Measurements from ENCODE around the gene PLCG1. TPM values are rescaled to one million over a fixed set of nuclear protein-coding genes. Genes with fewer than 3 reads are reported as not detected.

PLCG1 gene
- total and polyA plus RNA-seq, 10 donors = 28.0 to 144 (median 117) TPM

GRCh38 chr20:41173791-41174341 lies 36.5 kb downstream of the PLCG1 start:
- H3K36me3 ChIP-seq = peaks cover 0 to 96% (median 62%) of the 10 kb centered on the region in 6 donors
- TF ChIP-seq CTCF (IDR thresholded peaks at IDR 0.05 in 8 of 11, conservative IDR thresholded peaks at IDR 0.05 in 3 of 11) (no peak), POLR2A (IDR thresholded peaks at IDR 0.05) (no peak), POLR2AphosphoS5 (IDR thresholded peaks at IDR 0.05) (peak in 1 of 3 donors; percentile 26)
- peak overlapping the region in 2 of 8 donors; percentile 56 to 59 for H3K27ac ChIP-seq
- intact Hi-C loops (cut with DNase I; ENCODE audit: low total_unique reads) = loop anchor here (2.0 to 10.0 kb wide), 2 partner anchors 51 to 167 kb away; partner anchors contain the start of gene LPIN3
- peak; percentile 73 for DNase-seq
- WGBS, 5 donors = 91 to 98% (median 95%) methylated on average over 9 to 13 of the region's 13 CpGs
- H3K4me1 ChIP-seq = peaks cover 6 to 23% (median 14%) of the 10 kb centered on the region in 6 donors
- H3K4me3 ChIP-seq = no peak overlapping the region
- no peaks in the 10 kb centered on the region for H3K27me3 ChIP-seq (replicated peaks in 1 of 7)
- H3K9me3 ChIP-seq = no peaks in the 10 kb centered on the region

- no peaks in the 10 kb centered on the region for H3K27me3 ChIP-seq (replicated peaks in 1 of 7)
- H3K4me1 ChIP-seq = peaks cover 6 to 23% (median 14%) of the 10 kb centered on the region in 6 donors
- H3K9me3 ChIP-seq = no peaks in the 10 kb centered on the region
- H3K4me3 ChIP-seq = no peak overlapping the region
- DNase-seq = peak; percentile 67
- 83 to 97% (median 95%) methylated on average over 8 to 10 of the region's 10 CpGs for WGBS, 5 donors
- TF ChIP-seq CTCF (IDR thresholded peaks at IDR 0.05 in 8 of 11, conservative IDR thresholded peaks at IDR 0.05 in 3 of 11) (no peak), POLR2AphosphoS5 (IDR thresholded peaks at IDR 0.05) (no peak), POLR2A (IDR thresholded peaks at IDR 0.05) (no peak)
- intact Hi-C loops (cut with DNase I; ENCODE audit: low total_unique reads) = loop anchor here (10.0 kb wide), 1 partner anchor 50 kb away; no protein-coding TSS in a partner anchor
- peak overlapping the region in 1 of 8 donors; percentile 56 for H3K27ac ChIP-seq
- H3K36me3 ChIP-seq = peaks cover 0 to 91% (median 57%) of the 10 kb centered on the region in 6 donors
Measured at GRCh38 chr20:41174373-41174772, 37.0 kb downstream of the PLCG1 start.

GRCh38 chr20:41174782-41175181 lies 37.4 kb downstream of the PLCG1 start:
- DNase-seq = peak; percentile 47

More at GRCh38 chr20:41174782-41175181, 37.4 kb downstream of the PLCG1 start:
- H3K9me3 ChIP-seq = no peaks in the 10 kb centered on the region
- H3K36me3 ChIP-seq = peaks cover 0 to 87% (median 53%) of the 10 kb centered on the region in 6 donors
- H3K4me3 ChIP-seq = no peak overlapping the region
- H3K27ac ChIP-seq = peak overlapping the region in 1 of 8 donors; percentile 56
- 74 to 95% (median 83%) methylated on average over 1 to 2 of the region's 2 CpGs for WGBS, 5 donors
- H3K4me1 ChIP-seq = peaks cover 6 to 23% (median 14%) of the 10 kb centered on the region in 6 donors
- intact Hi-C loops (cut with DNase I; ENCODE audit: low total_unique reads) = loop anchor here (10.0 kb wide), 1 partner anchor 50 kb away; no protein-coding TSS in a partner anchor
- no peaks in the 10 kb centered on the region for H3K27me3 ChIP-seq (replicated peaks in 1 of 7)
- TF ChIP-seq CTCF (IDR thresholded peaks at IDR 0.05 in 8 of 11, conservative IDR thresholded peaks at IDR 0.05 in 3 of 11) = no peak
- TF ChIP-seq POLR2AphosphoS5 (IDR thresholded peaks at IDR 0.05) = no peak
- TF ChIP-seq POLR2A (IDR thresholded peaks at IDR 0.05) = no peak
